ENCODE results near the gene DTX3L. TPM values are rescaled to one million over a fixed set of nuclear protein-coding genes. Genes with fewer than 3 reads are reported as not detected.

The DTX3L gene
- total and polyA plus RNA-seq, 2 donors from 2014 or later: 8.4 to 58.0 TPM

DNA sequence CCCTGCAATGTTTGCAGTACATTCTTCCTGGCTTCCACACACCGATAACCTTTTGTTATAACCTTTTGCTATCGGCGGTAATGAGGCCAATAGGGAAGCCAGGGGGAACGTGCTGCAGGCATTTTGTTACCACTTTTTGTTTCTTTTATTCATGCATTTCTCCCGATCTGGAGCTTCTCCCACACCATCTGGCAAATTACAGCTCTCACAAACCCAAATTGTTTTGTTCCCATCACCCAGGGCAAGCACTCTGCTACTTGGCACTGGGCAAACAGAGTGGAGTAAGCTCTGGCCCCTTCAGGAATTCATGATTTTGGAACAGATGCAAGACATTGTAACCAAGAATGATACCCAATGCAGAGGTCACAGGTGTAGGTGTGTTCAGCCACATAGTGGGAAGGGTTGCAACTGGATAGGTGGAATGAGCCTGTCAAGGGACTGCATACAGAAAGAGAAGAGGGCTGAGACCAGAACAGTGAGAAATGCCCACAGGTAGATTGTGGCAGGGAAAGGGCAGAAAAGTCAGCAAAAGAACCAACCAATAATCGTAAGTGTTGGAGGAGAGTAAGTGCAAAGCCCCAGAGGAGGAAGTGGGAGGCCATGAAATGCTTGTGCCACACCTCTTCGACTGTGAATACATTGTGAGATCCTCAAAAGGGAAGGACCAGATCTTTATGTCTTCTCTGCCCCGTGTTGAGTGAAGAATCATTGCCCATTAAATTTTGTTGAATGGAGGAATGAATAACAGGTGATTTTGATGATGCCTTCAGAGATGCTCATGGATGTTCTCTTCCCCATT, 59.1 kb downstream of the DTX3L start:
- H3K4me3 ChIP-seq (ENCODE audit: low read length in 3 of 3): no peak overlapping the region
- no peaks in the 10 kb centered on the region for H3K4me1 ChIP-seq (ENCODE audit: control insufficient read depth in 2 of 3, insufficient read depth in 2 of 3, low read depth in 1 of 3, low read length in 3 of 3)
- intact Hi-C loops (cut with DNase I): no loop called here
- H3K27me3 ChIP-seq (ENCODE audit: control insufficient read depth, insufficient read depth, low read length): no peaks in the 10 kb centered on the region
- no peaks in the 10 kb centered on the region for H3K9me3 ChIP-seq (ENCODE audit: control insufficient read depth in 2 of 3, insufficient read depth in 1 of 3, low read length in 3 of 3)
- DNase-seq (no peak), FAIRE-seq (no peak)
- H3K36me3 ChIP-seq (ENCODE audit: control insufficient read depth in 2 of 3, insufficient read depth in 3 of 3, low read length in 3 of 3): no peaks in the 10 kb centered on the region
- no peak overlapping the region for H3K9ac ChIP-seq (ENCODE audit: low read length in 3 of 3)
- H3K27ac ChIP-seq (ENCODE audit: low read depth in 2 of 2, low read length in 2 of 2): no peak overlapping the region
- TF ChIP-seq, protein P1, sequence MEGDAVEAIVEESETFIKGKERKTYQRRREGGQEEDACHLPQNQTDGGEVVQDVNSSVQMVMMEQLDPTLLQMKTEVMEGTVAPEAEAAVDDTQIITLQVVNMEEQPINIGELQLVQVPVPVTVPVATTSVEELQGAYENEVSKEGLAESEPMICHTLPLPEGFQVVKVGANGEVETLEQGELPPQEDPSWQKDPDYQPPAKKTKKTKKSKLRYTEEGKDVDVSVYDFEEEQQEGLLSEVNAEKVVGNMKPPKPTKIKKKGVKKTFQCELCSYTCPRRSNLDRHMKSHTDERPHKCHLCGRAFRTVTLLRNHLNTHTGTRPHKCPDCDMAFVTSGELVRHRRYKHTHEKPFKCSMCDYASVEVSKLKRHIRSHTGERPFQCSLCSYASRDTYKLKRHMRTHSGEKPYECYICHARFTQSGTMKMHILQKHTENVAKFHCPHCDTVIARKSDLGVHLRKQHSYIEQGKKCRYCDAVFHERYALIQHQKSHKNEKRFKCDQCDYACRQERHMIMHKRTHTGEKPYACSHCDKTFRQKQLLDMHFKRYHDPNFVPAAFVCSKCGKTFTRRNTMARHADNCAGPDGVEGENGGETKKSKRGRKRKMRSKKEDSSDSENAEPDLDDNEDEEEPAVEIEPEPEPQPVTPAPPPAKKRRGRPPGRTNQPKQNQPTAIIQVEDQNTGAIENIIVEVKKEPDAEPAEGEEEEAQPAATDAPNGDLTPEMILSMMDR (IDR thresholded peaks at IDR 0.05; ENCODE audit: borderline replicate concordance, extremely low read depth, insufficient read depth): no peak

Other genes starting within 250 kb of the DTX3L start
- 4.6 TPM for gene CSTA, start 239.1 kb upstream of the DTX3L start, total RNA-seq
- 0.80 TPM for gene CSTA, start 239.1 kb upstream of the DTX3L start, polyA plus RNA-seq (ENCODE audit: insufficient read depth, low read depth, low replicate concordance)
- 27.9 TPM for gene MIX23, start 181.1 kb upstream of the DTX3L start, total RNA-seq
- 84.0 TPM for gene MIX23, start 181.1 kb upstream of the DTX3L start, polyA plus RNA-seq (ENCODE audit: insufficient read depth, low read depth, low replicate concordance)
- 46.6 TPM for gene FAM162A, start 180.2 kb upstream of the DTX3L start, total RNA-seq
- 213 TPM for gene FAM162A, start 180.2 kb upstream of the DTX3L start, polyA plus RNA-seq (ENCODE audit: insufficient read depth, low read depth, low replicate concordance)
- 8.8 TPM for gene WDR5B, start 148.3 kb upstream of the DTX3L start, total RNA-seq
- 3.8 TPM for gene WDR5B, start 148.3 kb upstream of the DTX3L start, polyA plus RNA-seq (ENCODE audit: insufficient read depth, low read depth, low replicate concordance)
- 64.5 TPM for gene KPNA1, start 49.4 kb upstream of the DTX3L start, total RNA-seq
- 16.8 TPM for gene KPNA1, start 49.4 kb upstream of the DTX3L start, polyA plus RNA-seq (ENCODE audit: insufficient read depth, low read depth, low replicate concordance)
- 54.0 TPM for gene PARP9, start within 50 bp of the DTX3L start, total RNA-seq
- gene PARP9, start within 50 bp of the DTX3L start, polyA plus RNA-seq (ENCODE audit: insufficient read depth, low read depth, low replicate concordance): 27.8 TPM
- gene PARP15, start 13.3 kb downstream of the DTX3L start, total RNA-seq: 4.9 TPM
- not detected for gene PARP15, start 13.3 kb downstream of the DTX3L start, polyA plus RNA-seq (ENCODE audit: insufficient read depth, low read depth, low replicate concordance)
- 64.0 TPM for gene PARP14, start 116.5 kb downstream of the DTX3L start, total RNA-seq
- 14.9 TPM for gene PARP14, start 116.5 kb downstream of the DTX3L start, polyA plus RNA-seq (ENCODE audit: insufficient read depth, low read depth, low replicate concordance)
- gene HSPBAP1, start 229.5 kb downstream of the DTX3L start, total RNA-seq: 12.5 TPM
- gene HSPBAP1, start 229.5 kb downstream of the DTX3L start, polyA plus RNA-seq (ENCODE audit: insufficient read depth, low read depth, low replicate concordance): 8.3 TPM
- gene SLC49A4, start 230.7 kb downstream of the DTX3L start, total RNA-seq: 21.7 TPM
- gene SLC49A4, start 230.7 kb downstream of the DTX3L start, polyA plus RNA-seq (ENCODE audit: insufficient read depth, low read depth, low replicate concordance): 10.4 TPM

Measured in kidney (tissue), 14 donors.